Sigmoid colon (tissue), 7 donors: ENCODE data around the gene MROH2A. TPM values are rescaled to one million over a fixed set of nuclear protein-coding genes. Genes with fewer than 3 reads are reported as not detected.

ENCODE experiments used
- DNase-seq: peaks from one replicate; pipeline ENCODE4 v3.0.0-alpha.2; 2019
- H3K27ac ChIP-seq, 4 donors: fragments of 200-600 bp; sonication (generic); one replicate each; pipeline ENCODE4 v1.5.1; 2016 to 2019; ENCODE audit warnings: mild to moderate bottlenecking in 1 of 4
- H3K27me3 ChIP-seq, 3 donors: fragments of 200-600 bp; sonication (generic); one replicate each; pipeline ENCODE4 v1.5.1; 2019; ENCODE audit warnings: mild to moderate bottlenecking in 1 of 3
- H3K36me3 ChIP-seq, 4 donors: fragments of 200-600 bp; sonication (generic); one replicate each; pipeline ENCODE4 v1.5.1; 2016 to 2019
- H3K4me1 ChIP-seq, 4 donors: fragments of 200-600 bp; sonication (generic); one replicate each; pipeline ENCODE4 v1.5.1; 2017 to 2019
- H3K4me3 ChIP-seq, 4 donors: fragments of 200-600 bp; sonication (generic); one replicate each; pipeline ENCODE4 v1.5.1; 2017 to 2019; ENCODE audit warnings: mild to moderate bottlenecking in 2 of 4, moderate library complexity in 1 of 4
- H3K9me3 ChIP-seq, 4 donors: fragments of 200-600 bp in 3 of 4; sonication (generic) in 3 of 4; one replicate each; pipeline versions ENCODE4 v1.5.1 to v1.6.1; 2013 to 2019
- EP300 ChIP-seq, 4 donors: sonication (generic); formaldehyde crosslinking; IDR thresholded peaks; one replicate each; pipeline ENCODE4 v1.6.1; 2017; ENCODE audit warnings: antibody characterized with exemption in 4 of 4
- POLR2A ChIP-seq, 2 donors: fragments of 450-650 bp; IDR thresholded peaks; one replicate each; pipeline ENCODE4 v1.6.1; 2016; ENCODE audit warnings: antibody characterized with exemption in 2 of 2, mild to moderate bottlenecking in 2 of 2, moderate library complexity in 2 of 2
- POLR2AphosphoS5 ChIP-seq, 4 donors: sonication (generic); formaldehyde crosslinking; IDR thresholded peaks; one replicate each; pipeline ENCODE4 v1.6.1; 2017; ENCODE audit warnings: antibody characterized with exemption in 4 of 4
- WGBS, 2 donors: extraction: QIAGEN DNeasy Blood & Tissue Kit; methylation state at CpG; one replicate each; pipeline ENCODE4 v1.1.7; 2013; 5-methylcytosine and 5-hydroxymethylcytosine counted together
- intact Hi-C: fragments of 100-400 bp; cut with DNase I; formaldehyde crosslinking; loops from one replicate; pipeline ENCODE4 v1.15.1; 2023
- polyA plus RNA-seq, 3 donors: library from polyadenylated mRNA; stranded (reverse); fragments of 200-250 nt; gene quantifications; one replicate each; pipeline ENCODE4 v1.2.3, GENCODE V29; 2013
- total RNA-seq, 4 donors: library from RNA; depleted of rRNA; stranded (reverse); fragments of >200 nt; gene quantifications; one replicate each; pipeline ENCODE4 v1.1.0, GENCODE V29; 2016
- TF ChIP-seq, protein P1 (sequence below), 4 experiments: fragments of 450-650 bp in 3 of 4; fragments of 200-600 bp in 1 of 4; IDR thresholded peaks; one replicate each; pipeline ENCODE4 v1.5.1; 2016 to 2019; ENCODE audit warnings: antibody characterized with exemption in 4 of 4, mild to moderate bottlenecking in 3 of 4, moderate library complexity in 2 of 4
- donor health status: healthy with polysubstance abuse.
- donor health status: Bipolar disorder and iron deficiency.
- donor health status: healthy.

Gene MROH2A
- total and polyA plus RNA-seq, 7 donors = 0.06 TPM; not detected in 6

DNA sequence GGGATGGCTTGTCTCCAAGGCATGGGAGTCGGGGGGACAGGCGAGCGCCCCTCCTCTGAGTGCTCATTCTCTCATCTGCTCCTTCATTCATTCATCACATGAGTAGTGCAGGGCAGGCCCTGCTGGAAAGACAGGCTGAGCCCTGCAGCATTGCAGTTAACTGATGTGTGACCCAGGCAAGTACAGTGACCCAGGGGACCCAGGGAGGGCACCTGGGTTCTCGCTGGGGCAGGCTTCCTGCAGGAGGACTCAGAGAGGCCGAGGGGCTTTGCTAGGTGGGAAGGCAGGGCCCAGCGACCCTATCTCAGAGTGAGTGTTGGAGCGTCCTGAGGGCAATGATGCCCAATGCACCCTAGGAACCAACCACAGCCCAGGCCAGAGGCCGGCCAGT is 45.6 kb downstream of the MROH2A start:
- no peak for DNase-seq

DNA sequence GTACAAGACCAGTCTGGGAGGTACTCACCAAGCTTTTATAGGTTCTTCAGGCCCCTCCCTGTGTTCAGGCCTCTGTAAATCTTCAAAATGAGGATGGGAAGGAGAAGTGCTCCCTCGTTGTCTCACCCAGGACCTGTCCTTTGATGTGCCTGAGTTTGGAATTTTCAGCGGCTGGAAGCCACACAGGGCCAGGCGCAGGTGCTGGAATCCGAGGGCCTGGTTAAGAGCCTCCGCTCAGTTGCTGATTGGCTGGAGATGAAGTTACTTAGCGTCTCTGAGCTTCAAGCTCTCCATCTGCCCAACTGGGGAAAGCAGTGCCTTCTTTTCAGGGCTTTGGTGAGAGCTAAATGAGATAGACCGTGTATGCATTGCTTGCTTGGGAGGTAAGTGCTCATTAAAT is 46.2 kb downstream of the MROH2A start:
- TF ChIP-seq EP300 (IDR thresholded peaks at IDR 0.05) (no peak), POLR2A (IDR thresholded peaks at IDR 0.05) (no peak), POLR2AphosphoS5 (IDR thresholded peaks at IDR 0.05) (no peak)
- TF ChIP-seq, protein P1, sequence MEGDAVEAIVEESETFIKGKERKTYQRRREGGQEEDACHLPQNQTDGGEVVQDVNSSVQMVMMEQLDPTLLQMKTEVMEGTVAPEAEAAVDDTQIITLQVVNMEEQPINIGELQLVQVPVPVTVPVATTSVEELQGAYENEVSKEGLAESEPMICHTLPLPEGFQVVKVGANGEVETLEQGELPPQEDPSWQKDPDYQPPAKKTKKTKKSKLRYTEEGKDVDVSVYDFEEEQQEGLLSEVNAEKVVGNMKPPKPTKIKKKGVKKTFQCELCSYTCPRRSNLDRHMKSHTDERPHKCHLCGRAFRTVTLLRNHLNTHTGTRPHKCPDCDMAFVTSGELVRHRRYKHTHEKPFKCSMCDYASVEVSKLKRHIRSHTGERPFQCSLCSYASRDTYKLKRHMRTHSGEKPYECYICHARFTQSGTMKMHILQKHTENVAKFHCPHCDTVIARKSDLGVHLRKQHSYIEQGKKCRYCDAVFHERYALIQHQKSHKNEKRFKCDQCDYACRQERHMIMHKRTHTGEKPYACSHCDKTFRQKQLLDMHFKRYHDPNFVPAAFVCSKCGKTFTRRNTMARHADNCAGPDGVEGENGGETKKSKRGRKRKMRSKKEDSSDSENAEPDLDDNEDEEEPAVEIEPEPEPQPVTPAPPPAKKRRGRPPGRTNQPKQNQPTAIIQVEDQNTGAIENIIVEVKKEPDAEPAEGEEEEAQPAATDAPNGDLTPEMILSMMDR (IDR thresholded peaks at IDR 0.05) = no peak
- Histone ChIP-seq H3K4me3 (no peak overlapping the region), H3K9me3 (no peaks in the 10 kb centered on the region), H3K27me3 (no peaks in the 10 kb centered on the region), H3K4me1 (no peaks in the 10 kb centered on the region), H3K36me3 (no peaks in the 10 kb centered on the region), H3K27ac (no peak overlapping the region)
- intact Hi-C loops = no loop called here
- WGBS, 2 donors = 81 to 82% methylated on average over 7 of the region's 7 CpGs
- DNase-seq = peak; percentile 10

More for the DNA sequence above, 45.6 kb downstream of the MROH2A start:
- intact Hi-C loops = no loop called here
- Histone ChIP-seq H3K4me1 (no peaks in the 10 kb centered on the region), H3K27me3 (no peaks in the 10 kb centered on the region), H3K9me3 (no peaks in the 10 kb centered on the region), H3K27ac (no peak overlapping the region), H3K4me3 (no peak overlapping the region), H3K36me3 (no peaks in the 10 kb centered on the region)
- 85 to 89% methylated on average over 8 of the region's 8 CpGs for WGBS, 2 donors
- TF ChIP-seq POLR2A (IDR thresholded peaks at IDR 0.05) (no peak), EP300 (IDR thresholded peaks at IDR 0.05) (no peak), POLR2AphosphoS5 (IDR thresholded peaks at IDR 0.05) (no peak)
- TF ChIP-seq, protein P1 (IDR thresholded peaks at IDR 0.05) = no peak

DNA sequence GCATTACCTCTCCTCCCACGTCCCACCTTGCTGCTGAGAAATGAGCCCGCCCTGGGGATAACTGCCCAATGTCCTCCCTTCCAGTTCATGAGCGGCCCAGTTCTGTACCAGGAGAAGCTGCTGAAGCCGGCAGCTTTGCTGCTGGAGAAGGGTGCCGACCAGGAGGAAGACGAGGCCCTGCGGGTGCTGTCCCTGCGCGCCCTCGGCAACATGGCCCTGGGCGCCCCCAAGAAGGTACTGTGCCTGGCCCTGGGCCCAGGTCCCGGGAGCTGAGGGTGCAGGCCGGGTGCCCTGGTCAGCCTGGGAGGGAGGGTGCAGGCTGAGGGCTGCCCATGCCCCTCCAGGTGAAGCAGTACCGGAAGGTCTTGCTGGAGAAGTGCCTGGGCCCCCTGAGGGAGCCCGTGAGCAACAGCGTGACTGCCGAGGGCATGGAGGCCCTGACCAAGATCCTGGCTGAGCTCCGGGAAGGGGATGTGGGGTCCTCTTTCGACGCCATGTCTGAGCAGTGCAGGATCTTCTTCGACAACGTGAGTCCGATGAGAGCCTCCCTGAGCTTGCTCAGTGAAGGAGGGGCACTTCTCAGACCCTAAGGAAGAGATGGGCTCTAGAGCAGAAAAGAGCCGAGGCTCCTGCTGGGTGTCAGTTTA is 50.5 kb downstream of the MROH2A start:
- TF ChIP-seq EP300 (IDR thresholded peaks at IDR 0.05) (no peak), POLR2AphosphoS5 (IDR thresholded peaks at IDR 0.05) (no peak)
- TF ChIP-seq, protein P1 (IDR thresholded peaks at IDR 0.05) = no peak

DNA sequence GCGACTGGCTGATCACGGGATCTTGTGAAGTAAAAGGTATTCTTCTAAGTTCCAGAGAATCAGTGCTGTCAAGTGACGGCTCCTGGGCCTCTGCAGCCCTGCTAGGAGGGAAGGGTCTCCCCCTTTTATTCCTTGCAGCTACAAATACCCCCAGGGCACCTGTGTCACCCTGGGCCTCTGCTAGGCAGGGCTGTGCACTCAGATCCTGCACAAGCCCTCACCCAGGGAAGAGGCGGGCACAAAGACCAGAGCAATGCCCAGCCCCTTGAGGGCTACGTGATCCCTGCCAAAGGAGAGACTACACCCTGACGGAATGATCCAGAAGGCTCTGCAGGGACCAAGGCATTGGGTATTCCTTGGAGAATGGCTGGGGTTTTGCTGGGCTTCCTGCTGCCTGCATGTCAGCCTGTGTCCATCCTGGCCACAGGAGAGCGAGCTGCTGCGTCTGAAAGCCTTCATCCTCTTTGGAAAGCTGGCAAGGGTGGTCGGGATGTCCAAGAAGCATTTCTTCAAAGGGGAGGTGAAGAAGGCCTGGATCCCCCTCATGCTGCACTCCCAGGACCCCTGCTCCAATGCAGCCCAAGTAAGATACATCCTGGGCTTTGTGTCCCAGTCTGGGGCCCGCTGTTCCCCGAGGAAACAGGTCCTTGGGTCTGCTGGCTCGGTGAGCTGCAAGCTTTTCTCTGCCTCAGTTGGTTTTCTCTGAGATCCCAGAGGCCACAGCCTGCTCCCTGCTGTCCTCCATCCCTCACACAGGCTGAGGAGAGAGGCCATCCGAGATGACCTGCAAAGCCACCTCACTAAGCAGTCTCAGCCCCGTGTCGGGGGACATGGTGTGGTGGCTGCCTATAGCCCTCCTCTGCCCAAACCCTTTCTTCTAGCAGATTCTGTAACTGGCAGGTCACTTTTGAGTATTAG is 51.3 kb downstream of the MROH2A start:
- no peak for TF ChIP-seq EP300 (IDR thresholded peaks at IDR 0.05)
- no peak for TF ChIP-seq POLR2A (IDR thresholded peaks at IDR 0.05)
- TF ChIP-seq, protein P1 (IDR thresholded peaks at IDR 0.05) = no peak
- no peak for TF ChIP-seq POLR2AphosphoS5 (IDR thresholded peaks at IDR 0.05)
- Histone ChIP-seq H3K9me3 (no peaks in the 10 kb centered on the region), H3K36me3 (no peaks in the 10 kb centered on the region), H3K4me3 (no peak overlapping the region), H3K27ac (no peak overlapping the region), H3K4me1 (no peaks in the 10 kb centered on the region), H3K27me3 (no peaks in the 10 kb centered on the region)
- WGBS, 2 donors = 83 to 90% methylated on average over 15 of the region's 15 CpGs
- DNase-seq = peak; percentile 42
- intact Hi-C loops = no loop called here

More for the DNA sequence above, 50.5 kb downstream of the MROH2A start:
- DNase-seq = peak; percentile 54
- Histone ChIP-seq H3K27ac (no peak overlapping the region), H3K4me1 (no peaks in the 10 kb centered on the region), H3K9me3 (no peaks in the 10 kb centered on the region), H3K36me3 (no peaks in the 10 kb centered on the region), H3K4me3 (no peak overlapping the region), H3K27me3 (no peaks in the 10 kb centered on the region)
- intact Hi-C loops = no loop called here
- WGBS, 2 donors = 87 to 88% methylated on average over 24 of the region's 24 CpGs
